ENCODE data around the gene STAC3. TPM values are rescaled to one million over a fixed set of nuclear protein-coding genes. Genes with fewer than 3 reads are reported as not detected.

The STAC3 gene
- total and polyA plus RNA-seq, 11 donors, result 0.47 to 5.7 (median 0.80) TPM; not detected in 1

DNA sequence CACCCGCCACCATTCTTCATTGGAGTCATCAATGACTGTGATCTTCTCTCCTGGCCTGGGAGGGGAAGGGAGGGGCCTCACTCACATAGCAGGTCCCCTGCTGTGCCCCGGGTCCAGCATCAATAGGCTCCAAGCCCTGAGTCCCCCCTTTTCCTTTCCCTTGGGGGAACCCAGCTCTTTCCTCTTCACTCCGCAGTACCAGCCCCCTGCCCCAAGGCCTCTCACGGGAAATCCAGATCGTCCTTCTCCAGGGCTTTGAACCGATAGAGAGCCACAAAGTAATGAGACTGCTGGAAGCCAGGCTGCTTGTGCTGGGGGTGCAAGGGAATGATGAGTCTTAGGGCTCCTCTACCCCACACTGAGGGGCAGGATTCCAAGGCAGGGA is 6.7 kb downstream of the STAC3 start:
- WGBS, 4 donors, result 69 to 81% (median 75%) methylated on average over 6 of the region's 6 CpGs
- Histone ChIP-seq H3K27me3 (peaks cover 4 to 45% (median 29%) of the 10 kb centered on the region in 9 donors), H3K27ac (no peak overlapping the region), H3K4me1 (peaks cover 5 to 47% (median 37%) of the 10 kb centered on the region in 12 donors), H3K36me3 (no peaks in the 10 kb centered on the region), H3K4me3 (no peak overlapping the region), H3K9me3 (no peaks in the 10 kb centered on the region)
- DNase-seq (peak in 1 of 5 donors; percentile 20), ATAC-seq (no peak)
- TF ChIP-seq POLR2A (IDR thresholded peaks at IDR 0.05), result no peak
- TF ChIP-seq, protein P1, sequence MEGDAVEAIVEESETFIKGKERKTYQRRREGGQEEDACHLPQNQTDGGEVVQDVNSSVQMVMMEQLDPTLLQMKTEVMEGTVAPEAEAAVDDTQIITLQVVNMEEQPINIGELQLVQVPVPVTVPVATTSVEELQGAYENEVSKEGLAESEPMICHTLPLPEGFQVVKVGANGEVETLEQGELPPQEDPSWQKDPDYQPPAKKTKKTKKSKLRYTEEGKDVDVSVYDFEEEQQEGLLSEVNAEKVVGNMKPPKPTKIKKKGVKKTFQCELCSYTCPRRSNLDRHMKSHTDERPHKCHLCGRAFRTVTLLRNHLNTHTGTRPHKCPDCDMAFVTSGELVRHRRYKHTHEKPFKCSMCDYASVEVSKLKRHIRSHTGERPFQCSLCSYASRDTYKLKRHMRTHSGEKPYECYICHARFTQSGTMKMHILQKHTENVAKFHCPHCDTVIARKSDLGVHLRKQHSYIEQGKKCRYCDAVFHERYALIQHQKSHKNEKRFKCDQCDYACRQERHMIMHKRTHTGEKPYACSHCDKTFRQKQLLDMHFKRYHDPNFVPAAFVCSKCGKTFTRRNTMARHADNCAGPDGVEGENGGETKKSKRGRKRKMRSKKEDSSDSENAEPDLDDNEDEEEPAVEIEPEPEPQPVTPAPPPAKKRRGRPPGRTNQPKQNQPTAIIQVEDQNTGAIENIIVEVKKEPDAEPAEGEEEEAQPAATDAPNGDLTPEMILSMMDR (IDR thresholded peaks at IDR 0.05), result no peak
- intact Hi-C loops (cut with DNase I), result no loop called here

DNA sequence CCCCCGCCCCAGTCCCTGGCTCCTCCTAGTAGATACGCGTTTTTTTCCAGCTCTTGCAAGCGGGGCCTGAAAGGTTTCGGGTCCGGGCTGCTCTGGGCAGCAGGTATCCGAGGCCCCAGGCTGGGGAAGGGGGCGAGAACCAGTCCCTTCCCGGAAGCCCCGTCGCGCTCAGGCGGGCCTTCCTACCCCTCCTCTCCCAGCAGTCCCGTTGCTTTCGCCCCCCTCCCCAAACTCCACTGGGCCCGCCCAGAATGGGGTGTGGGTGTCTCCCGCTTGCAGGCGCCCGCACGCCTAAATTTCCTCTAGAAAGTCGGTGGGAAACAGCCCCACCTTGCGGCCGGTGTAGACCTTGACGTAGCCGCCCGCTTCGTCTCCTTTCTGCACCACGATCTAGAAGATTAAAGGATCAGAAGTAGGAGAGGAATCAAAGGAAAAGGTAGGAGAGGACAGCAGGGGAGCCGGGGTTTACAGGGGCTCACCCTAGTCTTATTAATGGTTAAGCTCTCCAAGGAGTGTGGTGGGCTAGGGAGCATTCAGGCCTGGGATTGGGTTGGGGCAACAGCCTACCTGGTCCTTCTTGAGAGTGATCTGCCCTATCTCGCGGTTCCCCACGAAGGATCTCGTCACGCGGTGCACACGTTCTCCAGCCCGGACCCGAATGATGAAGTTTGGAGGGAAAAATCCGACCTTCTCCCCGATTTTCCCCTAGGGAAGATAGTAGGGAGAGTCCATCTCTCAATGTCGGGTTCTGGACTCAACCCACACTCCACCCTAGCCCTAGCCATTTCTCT is 7.3 kb downstream of the STAC3 start:
- Histone ChIP-seq H3K4me1 (peaks cover 5 to 53% (median 41%) of the 10 kb centered on the region in 12 donors), H3K27me3 (peaks cover 4 to 47% (median 29%) of the 10 kb centered on the region in 9 donors), H3K27ac (peak overlapping the region in 2 of 12 donors; percentile 9 to 33), H3K4me3 (peak overlapping the region; percentile 11 to 57 (median 44)), H3K9me3 (no peaks in the 10 kb centered on the region), H3K36me3 (no peaks in the 10 kb centered on the region)
- WGBS, 4 donors, result 11 to 18% (median 14%) methylated on average over 36 to 41 of the region's 41 CpGs
- TF ChIP-seq, protein P1 (IDR thresholded peaks at IDR 0.05), result peak; percentile 65 to 85 (median 72)
- no peak for TF ChIP-seq POLR2A (IDR thresholded peaks at IDR 0.05)
- peak; percentile 66 to 90 (median 77) for DNase-seq
- intact Hi-C loops (cut with DNase I), result loop anchor here in 4 of 10 donors (1.0 kb wide), 2 partner anchors 29 to 30 kb away; no protein-coding TSS in a partner anchor
- peak; percentile 5 to 35 (median 18) for ATAC-seq

DNA sequence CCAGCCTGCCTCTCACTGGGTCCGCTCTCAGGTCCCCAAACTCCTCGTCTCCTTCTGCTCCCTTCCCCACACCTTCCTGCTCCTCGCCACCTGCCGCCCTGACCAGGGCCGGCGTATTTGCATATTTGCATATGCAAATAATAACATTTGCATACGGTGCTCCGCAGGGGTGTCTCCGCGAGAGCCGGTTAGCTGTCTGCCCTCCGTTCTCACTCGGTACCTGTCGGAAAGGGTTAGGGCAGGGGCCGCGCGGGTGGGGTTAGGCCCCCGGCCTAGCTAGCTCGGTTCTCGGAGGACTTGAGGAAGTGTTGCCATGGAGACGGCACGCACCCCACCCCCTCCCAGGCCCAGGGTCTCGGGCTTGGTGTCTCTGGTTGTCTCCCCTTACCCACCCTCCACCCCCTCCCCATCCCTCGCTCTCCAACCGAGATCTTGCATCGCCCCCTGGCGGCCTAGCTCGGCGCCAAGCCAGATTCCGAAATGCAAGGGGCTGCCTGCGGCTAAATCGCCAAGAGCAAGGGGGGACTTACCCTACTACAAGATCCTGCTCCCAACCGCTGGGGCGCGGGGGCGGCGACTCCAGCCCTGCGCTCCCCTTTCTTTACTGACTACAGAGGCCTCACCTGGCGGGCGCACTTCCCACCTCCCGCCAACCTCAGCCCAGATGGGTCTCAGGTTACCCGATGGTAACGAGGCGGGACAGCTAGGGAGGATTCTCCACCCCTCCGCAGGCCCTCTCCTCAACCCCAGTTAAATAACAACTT is 8.1 kb downstream of the STAC3 start:
- Histone ChIP-seq H3K27me3 (peaks cover 4 to 56% (median 35%) of the 10 kb centered on the region in 9 donors), H3K4me1 (peaks cover 5 to 61% (median 49%) of the 10 kb centered on the region in 12 donors), H3K36me3 (no peaks in the 10 kb centered on the region), H3K27ac (peak overlapping the region in 2 of 12 donors; percentile 9 to 33), H3K4me3 (peak overlapping the region; percentile 11 to 57 (median 44)), H3K9me3 (no peaks in the 10 kb centered on the region)
- no peak for TF ChIP-seq POLR2A (IDR thresholded peaks at IDR 0.05)
- TF ChIP-seq, protein P1 (IDR thresholded peaks at IDR 0.05), result peak; percentile 42 to 67 (median 59)
- WGBS, 4 donors, result 2 to 5% (median 3%) methylated on average over 17 to 45 of the region's 45 CpGs
- intact Hi-C loops (cut with DNase I), result loop anchor here in 4 of 10 donors (1.0 kb wide), 2 partner anchors 29 to 30 kb away; no protein-coding TSS in a partner anchor
- ATAC-seq (peak in 2 of 4 donors; percentile 1 to 15), DNase-seq (peak; percentile 49 to 82 (median 57))

Measured in heart left ventricle (tissue), 16 donors.